WI38 (cell line): ENCODE data around the gene SUSD1.
A peak's percentile ranks its signal among the peaks of the same experiment; 100 is the strongest.

ENCODE experiments used
- H3K4me3 ChIP-seq: 2 replicates; pipeline ENCODE4 v1.5.1; 2011; ENCODE audit warnings: low read depth, mild to moderate bottlenecking, control low read depth, low read length
- TF ChIP-seq, protein P1 (sequence below): IDR thresholded peaks from 2 replicates; pipeline ENCODE4 v1.5.1; 2012; ENCODE audit warnings: low read depth, mild to moderate bottlenecking, control low read depth, low read length

The SUSD1 gene

DNA sequence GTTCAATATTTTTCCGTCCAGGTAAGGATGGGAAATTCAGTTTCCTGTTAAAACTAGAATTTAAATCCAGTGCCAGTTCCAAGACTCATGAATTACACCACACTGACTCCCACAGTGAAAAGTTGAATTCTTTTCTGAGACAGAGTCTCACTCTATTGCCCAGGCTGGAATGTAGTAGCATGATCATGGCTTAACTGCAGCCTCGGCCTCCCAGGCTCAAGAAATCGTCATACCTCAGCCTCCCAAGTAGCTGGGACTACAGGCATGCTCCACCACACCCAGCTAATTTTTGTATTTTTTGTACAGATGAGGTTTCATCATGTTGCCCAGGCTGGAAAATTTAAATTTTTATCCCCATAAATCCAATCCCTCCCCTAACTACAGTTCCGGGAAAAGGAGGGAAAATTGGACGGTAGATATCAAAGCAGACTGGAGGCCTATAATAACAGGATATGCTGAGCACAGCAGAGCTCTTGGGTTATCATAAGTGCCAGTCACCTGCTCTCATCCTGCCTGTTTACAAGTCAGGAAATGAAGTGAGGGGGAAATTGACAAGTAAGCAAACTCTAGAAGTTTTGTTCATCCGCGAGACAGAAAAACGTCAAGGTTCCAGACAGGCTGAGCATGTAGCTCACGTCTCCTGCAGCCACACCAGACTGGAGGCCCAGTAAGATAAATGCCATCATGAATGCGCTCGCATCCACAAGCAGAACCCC is 172.8 kb downstream of the SUSD1 start:
- H3K4me3 ChIP-seq = peak overlapping the region; percentile 28; the same call in 1 of the 2 replicates
- TF ChIP-seq, protein P1, sequence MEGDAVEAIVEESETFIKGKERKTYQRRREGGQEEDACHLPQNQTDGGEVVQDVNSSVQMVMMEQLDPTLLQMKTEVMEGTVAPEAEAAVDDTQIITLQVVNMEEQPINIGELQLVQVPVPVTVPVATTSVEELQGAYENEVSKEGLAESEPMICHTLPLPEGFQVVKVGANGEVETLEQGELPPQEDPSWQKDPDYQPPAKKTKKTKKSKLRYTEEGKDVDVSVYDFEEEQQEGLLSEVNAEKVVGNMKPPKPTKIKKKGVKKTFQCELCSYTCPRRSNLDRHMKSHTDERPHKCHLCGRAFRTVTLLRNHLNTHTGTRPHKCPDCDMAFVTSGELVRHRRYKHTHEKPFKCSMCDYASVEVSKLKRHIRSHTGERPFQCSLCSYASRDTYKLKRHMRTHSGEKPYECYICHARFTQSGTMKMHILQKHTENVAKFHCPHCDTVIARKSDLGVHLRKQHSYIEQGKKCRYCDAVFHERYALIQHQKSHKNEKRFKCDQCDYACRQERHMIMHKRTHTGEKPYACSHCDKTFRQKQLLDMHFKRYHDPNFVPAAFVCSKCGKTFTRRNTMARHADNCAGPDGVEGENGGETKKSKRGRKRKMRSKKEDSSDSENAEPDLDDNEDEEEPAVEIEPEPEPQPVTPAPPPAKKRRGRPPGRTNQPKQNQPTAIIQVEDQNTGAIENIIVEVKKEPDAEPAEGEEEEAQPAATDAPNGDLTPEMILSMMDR = no peak

DNA sequence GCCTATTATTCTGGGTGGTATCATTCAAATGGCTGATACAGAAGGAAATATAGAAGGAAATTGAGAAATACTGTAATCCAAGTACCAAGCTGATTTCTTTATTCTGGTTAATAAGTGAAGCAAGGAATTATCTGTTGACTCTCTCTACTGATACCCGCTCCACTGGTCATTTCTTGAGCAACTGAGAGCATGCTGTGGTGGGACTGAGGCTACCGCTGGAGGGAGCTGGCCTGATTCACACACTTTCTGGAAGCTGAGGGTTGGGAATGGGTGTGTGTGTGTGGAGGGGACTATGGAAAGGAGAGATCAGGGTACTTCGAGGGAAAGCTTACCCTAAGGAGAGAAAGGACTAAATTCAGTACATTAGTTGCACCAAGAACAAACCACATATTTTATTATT is 174.4 kb downstream of the SUSD1 start:
- no peak overlapping the region for H3K4me3 ChIP-seq
- TF ChIP-seq, protein P1 = no peak

DNA sequence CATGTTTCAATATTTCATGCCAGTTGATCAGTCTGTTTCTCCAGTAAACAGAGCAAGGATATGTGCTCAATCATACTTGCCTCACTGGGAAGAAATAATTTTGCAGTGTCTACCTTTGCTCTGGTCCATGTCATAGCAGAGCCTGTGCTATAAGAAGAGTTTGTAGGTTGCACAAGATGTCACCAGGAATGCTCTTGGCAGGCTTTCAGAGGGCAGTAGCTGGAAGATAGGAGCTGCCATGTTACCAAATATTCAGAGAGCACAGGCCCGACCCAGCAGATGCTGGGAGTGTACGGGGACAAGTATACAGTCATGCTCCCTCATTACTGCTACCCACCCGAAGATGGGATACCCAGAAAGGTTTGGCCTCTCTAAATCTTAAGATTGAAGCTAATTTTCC is 175.8 kb downstream of the SUSD1 start:
- TF ChIP-seq, protein P1 = no peak
- no peak overlapping the region for H3K4me3 ChIP-seq

DNA sequence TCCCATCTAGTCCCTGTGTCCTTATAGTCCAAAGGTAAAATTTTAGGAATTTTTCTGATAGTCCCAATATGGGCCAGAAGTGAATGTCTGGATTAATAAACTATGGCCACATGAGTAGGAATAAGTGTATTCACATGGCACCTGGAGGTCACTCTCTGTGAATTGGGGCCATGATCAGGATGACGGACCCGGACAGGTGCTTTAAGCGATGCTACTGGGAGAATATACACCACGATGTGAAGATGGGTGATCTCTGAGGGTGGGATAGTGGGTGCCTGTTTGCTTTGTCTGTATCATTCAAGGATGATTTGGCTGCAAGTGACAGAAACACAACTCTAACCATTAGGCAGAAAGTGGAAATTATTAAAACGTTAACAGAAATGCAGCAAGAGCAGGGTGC is 177.3 kb downstream of the SUSD1 start:
- TF ChIP-seq, protein P1 = no peak
- H3K4me3 ChIP-seq = no peak overlapping the region

DNA sequence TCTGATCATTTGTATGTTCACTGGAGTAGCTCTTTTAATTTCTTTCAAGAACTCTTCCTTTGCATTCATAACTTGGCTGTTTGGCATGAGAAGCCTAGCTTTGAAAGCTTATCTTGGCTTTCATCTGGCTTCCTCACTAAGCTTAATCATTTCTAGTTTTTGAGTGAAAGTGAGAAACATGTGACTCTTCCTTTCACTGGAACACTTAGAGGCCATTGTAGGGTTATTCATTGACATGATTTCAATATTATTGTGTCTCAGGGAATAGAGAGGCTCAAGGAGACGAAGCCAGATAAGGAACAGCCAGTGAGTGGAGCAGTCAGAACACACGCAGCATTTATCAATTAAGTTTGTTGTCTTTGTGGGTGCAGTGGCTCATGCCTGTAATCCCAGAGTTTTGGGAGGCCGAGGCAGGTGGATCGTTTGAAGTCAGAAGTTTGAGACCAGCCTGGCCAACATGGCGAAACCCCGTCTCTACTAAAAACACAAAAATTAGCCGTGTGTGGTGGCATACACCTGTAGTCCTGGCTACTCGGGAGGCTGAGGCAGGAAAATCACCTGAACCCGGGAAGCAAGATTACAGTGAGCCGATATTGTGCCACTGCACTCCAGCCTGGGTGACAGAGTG is 180.2 kb downstream of the SUSD1 start:
- TF ChIP-seq, protein P1 = no peak
- no peak overlapping the region for H3K4me3 ChIP-seq

DNA sequence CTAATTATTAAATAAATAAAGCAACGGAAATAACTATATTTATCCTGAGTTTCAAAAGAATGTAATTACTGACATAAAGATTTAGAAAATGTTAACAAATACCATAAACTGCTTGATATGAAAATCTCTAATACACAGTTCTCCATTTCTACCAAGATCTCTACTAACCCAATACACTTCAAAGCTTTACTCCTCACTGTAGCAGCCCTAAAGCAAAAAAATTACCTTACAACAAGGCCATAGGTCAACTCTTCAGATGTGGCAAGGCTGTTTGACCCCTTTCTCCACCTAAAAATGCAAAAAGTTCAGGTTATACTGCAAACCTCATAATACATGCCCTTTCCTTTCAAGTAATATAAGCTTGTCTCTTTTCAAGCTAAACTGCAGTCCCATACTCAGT is 181.8 kb downstream of the SUSD1 start:
- no peak overlapping the region for H3K4me3 ChIP-seq
- TF ChIP-seq, protein P1 = no peak

DNA sequence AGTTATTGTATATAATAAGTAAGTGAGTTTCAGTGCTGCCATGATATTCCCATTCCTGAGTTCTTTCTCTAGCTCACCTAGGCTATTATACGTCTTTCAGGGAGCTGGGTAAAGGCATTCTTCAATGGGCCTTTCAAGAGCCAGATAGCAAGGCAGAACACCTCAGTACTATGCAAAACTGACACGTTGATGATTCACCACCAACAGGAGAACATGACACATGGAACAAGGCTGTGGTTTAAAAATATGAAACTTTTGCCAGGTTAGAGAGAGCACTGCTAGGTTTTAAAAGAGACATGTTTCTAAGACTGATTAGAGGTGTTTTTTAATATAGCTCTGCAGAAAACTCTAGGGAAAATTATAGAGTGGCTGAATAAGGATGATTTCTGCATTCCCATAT is 182.6 kb downstream of the SUSD1 start:
- H3K4me3 ChIP-seq = no peak overlapping the region
- TF ChIP-seq, protein P1 = no peak
